Measurements from ENCODE around the gene DNAH3.
"Not testable (repeated sequence)": the region's sequence is repeated elsewhere in the genome, so short reads cannot be mapped to it uniquely, and the experiment has no call there.

DNAH3 gene

DNA sequence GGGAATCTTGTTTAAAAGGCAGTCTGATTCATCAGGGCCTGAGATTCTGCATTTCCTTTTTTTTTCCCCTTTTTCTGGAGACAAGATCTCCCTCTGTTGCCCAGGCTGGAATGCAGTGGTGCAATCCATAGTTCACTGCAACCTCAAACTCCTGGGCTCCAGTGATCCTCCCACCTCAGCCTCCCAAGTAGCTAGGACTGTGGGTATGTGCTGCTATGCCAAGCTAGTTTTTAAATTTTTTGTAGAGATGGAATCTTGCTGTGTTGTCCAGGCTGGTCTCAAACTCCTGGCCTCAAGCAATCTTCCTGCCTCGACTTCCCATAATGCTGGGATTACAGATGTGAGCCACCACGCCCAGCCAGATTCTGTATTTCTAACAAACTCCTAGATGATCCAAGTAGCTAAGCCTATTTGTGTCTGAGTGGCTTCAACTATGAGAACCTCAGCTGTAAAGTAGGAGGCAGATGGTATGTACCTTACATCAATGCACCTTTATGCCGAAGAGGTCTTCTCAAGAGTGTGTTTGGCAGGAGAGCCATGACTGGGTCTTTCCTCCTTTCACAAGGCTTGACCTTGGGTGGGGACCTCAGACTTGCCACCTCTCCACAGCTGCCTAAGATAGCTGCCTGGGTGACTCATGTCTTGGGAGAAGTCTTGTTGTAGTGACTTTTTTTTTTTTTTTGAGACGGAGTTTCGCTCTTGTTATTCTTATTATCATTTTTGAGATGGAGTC lies 18.8 kb upstream of the DNAH3 start:
- no peak for DNase-seq (ENCODE audit: low spot score)

GRCh38 chr16:21167929-21168602 lies 17.4 kb upstream of the DNAH3 start:
- no peak for DNase-seq (ENCODE audit: low spot score)

DNA sequence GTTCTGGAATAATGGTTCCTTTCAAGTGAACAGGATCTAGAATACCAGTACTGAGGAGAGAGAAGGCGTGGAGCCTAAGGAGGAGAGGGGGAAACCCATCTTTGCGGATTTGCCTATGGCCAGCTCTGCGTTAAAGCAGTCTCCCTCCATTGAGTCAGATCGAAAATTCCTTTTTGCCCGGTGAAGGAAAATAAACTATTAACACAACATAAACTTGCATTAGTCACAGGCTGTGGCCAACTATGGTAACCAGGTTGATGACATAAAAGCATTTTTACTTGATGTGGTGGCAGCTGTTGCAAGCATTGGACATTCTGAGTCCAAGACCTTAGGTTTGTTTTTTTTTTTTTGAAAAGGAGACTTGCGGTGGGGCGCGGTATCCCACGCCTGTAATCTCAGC lies 16.7 kb upstream of the DNAH3 start:
- DNase-seq (ENCODE audit: low spot score), result peak; percentile 31

- no peak for DNase-seq (ENCODE audit: low spot score)
Observed at GRCh38 chr16:21166561-21166961, 15.9 kb upstream of the DNAH3 start.

GRCh38 chr16:21164521-21165168 lies 14.0 kb upstream of the DNAH3 start:
- no peak for DNase-seq (ENCODE audit: low spot score)

- no peak for DNase-seq (ENCODE audit: low spot score)
Observed at GRCh38 chr16:21163576-21163975, 12.9 kb upstream of the DNAH3 start.

- DNase-seq (ENCODE audit: low spot score), result no peak
Observed at GRCh38 chr16:21162661-21163151, 12.1 kb upstream of the DNAH3 start.

DNA sequence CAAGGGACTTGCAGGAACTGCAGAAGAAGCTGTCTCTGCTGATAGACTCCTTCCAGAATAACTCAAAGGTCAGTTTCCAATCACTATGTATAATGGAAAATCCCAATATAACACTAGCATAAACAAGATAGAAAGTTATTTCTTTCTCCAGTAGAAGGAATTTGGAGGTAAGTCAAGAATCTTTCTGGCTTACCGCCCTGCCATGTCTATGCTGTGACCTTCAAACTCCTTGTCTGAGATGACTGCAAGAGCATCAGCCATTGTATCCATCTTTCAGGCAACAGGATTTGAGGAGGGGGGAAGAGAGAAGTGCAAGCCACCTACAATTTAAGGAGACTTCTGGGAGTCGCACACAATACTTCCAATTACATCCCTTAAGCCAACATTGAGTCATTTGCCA lies 10.6 kb upstream of the DNAH3 start:
- no peak for DNase-seq (ENCODE audit: low spot score)

DNA sequence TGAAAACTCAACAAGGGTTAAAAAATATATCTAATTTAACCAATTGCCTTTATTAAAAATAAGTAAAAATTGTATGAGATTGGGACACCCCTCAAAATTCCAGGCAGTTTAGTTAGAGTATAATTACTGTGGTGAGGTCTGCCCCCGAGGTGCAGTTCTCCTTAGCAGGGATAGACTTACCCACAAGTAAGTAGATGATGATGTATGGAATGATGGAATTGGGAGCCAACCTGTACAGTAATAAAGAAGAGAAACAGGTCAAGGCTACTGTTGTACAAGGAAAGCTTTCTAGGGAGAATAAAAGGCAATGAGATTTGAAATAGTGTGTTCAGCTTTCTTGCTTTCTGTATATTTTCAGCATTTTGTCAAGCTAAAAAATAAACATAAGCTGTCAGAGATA lies 9.6 kb upstream of the DNAH3 start:
- DNase-seq (ENCODE audit: low spot score), result no peak

- peak; percentile 47 for DNase-seq (ENCODE audit: low spot score)
Observed at GRCh38 chr16:21159281-21159951, 8.8 kb upstream of the DNAH3 start.

DNA sequence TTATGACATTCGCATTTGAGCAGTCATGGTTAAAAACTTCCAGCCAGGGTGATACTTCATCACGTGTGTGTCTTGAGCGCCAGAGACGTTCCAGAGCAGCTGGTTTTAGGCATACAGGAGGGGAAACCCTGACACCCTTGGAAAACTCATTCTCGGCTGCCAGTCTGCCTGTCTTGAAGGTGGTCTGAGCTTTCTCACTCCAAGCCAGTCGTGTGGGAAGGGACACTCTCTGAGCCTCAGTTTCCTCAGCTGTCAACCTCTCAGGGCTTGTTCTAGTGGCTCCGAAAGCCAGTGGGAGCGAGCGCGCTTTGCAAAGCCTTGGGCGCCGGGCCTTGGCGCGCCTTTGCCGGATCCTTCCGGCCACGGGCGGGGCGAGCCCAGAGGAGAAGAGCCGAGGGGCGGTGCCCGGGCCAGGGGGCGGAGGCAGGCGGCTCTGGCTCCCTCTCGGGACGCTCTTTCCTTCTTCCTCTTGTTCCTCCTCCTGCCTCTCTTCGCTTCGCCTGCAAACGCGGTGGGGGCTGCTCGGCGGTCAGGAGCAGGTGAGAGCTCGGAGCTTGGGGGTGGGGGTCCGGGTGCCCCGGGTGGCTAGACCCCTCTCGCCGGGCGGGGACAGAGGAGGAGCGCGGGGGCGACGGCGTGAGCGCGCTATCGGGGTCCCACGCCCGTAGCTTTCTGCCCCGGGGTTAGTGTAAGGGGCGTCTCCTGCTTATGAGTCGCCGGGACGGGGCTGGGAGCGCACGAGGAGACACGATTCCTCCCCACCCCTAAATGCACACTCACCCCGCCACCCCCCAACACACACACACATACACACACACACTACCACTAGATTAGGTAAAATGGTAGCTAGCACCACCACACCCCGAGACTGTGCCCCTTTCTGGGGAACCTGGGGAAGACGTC lies 7.8 kb upstream of the DNAH3 start, which contains the start of gene LDAF1:
LDAF1 (plus strand) TSS at position 467 of the 903 bp plus-strand sequence. CDS start 2,509 bp downstream, outside the sequence.
- DNase-seq (ENCODE audit: low spot score), result peak; percentile 95

GRCh38 chr16:21157632-21158031 lies 7.0 kb upstream of the DNAH3 start:
- no peak for DNase-seq (ENCODE audit: low spot score)

GRCh38 chr16:21156767-21157467 lies 6.3 kb upstream of the DNAH3 start:
- peak; percentile 87 for DNase-seq (ENCODE audit: low spot score)

GRCh38 chr16:21156011-21156410 lies 5.4 kb upstream of the DNAH3 start:
- DNase-seq (ENCODE audit: low spot score), result not testable (repeated sequence)

GRCh38 chr16:21153124-21153729 lies 2.6 kb upstream of the DNAH3 start:
- not testable (repeated sequence) for DNase-seq (ENCODE audit: low spot score)

GRCh38 chr16:21152160-21153030 lies 1.7 kb upstream of the DNAH3 start:
- not testable (repeated sequence) for DNase-seq (ENCODE audit: low spot score)

GRCh38 chr16:21145738-21146137 lies 4.9 kb downstream of the DNAH3 start:
- no peak for DNase-seq (ENCODE audit: low spot score)

DNA sequence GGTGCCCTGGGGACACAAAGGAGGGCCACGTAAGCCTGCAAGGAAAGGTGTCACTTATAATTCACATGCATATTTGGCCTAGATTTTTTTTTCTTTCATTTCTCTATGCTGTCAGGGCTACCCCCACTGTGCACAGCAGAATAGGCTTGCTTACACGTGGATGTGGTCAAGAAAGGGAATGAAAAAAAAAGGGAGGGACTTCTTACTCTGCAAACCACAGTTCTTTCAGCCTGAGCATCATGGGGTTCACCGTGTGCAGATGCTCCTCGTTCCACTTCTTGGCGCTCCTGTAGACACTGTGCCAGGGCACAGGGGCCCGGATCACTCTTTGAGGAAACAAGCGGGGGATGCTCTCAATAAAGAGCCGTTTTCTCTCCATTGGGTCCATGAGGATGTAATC lies 16.6 kb downstream of the DNAH3 start:
- no peak for DNase-seq (ENCODE audit: low spot score)

DNA sequence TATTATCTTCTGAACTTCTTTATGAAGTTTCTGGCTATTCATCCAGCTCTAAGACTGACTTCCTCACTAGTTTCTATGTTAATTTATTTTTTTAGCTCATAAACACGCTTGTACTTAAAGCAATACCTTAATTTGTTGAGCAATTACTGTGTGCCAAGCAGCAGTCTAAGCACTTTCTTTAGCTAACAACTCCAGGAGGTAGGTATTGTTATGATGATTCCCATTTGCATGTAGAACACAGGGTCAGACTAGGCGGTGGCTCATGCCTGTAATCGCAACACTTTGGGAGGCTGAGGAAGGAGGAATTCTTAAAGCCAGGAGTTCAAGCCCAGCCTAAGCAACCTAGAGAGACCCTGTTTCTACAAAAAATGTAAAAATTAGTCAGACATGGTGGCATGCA lies 19.8 kb downstream of the DNAH3 start:
- DNase-seq (ENCODE audit: low spot score), result no peak

Data from GM03348 (cell line).